HepG2 (cell line): ENCODE measurements around the gene PYGL. TPM values are rescaled to one million over a fixed set of nuclear protein-coding genes. Genes with fewer than 3 reads are reported as not detected.

Experiments
- ATAC-seq: fragments of 200-7000 bp; cut with Tn5 transposase; 3 replicates; pipeline ENCODE4 v1.9.1; 2020; ENCODE audit warnings: mild to moderate bottlenecking, moderate library complexity
- BruUV-seq: library from RNA; stranded (reverse); fragments of 400-500 nt; replicated peaks from 2 replicates; lab custom pipeline; 2021; lab: Mats Ljungman, UMichigan
- CTCF ChIA-PET: fragments of 300-600 bp; formaldehyde crosslinking; extraction: SDS; loops from one replicate; lab custom pipeline; 2021; ENCODE audit warnings: low total read pairs, inconsistent platforms, low intra/inter-chr PET ratio; lab: Yijun Ruan, JAX
- POLR2A ChIA-PET: fragments of 350-600 bp; sonication (Branson Sonifier 250); formaldehyde crosslinking; loops from one replicate; lab custom pipeline; 2020; ENCODE audit warnings: antibody characterized with exemption, inconsistent platforms; lab: Yijun Ruan, JAX
- DNase-seq: peaks from one replicate; pipeline ENCODE4 v3.0.0-alpha.2; 2015; ENCODE audit warnings: low spot score
- FAIRE-seq: peaks from 3 replicates; lab custom pipeline; 2011; peaks lifted over from hg19 to GRCh38; lab: Jason Lieb, UNC
- H2AFZ ChIP-seq: one replicate; pipeline ENCODE4 v1.6.1; 2011; ENCODE audit warnings: low read length, inconsistent platforms
- H3K27ac ChIP-seq: fragments of 300-600 bp; 3 replicates; pipeline ENCODE4 v1.8.0; 2011; ENCODE audit warnings: mixed run types, mild to moderate bottlenecking, mixed read lengths, low read length, inconsistent platforms; ENCODE audit not compliant: insufficient read depth; ENCODE audit errors: extremely low read length
- H3K27me3 ChIP-seq, 2 experiments: fragments of 200-600 bp in 1 of 2; 2 replicates in 1 of 2; 3 replicates in 1 of 2; pipeline versions ENCODE4 v1.6.0 to v1.8.0; 2011; ENCODE audit warnings: low read length in 2 of 2, mild to moderate bottlenecking in 2 of 2, moderate library complexity in 2 of 2, inconsistent platforms in 1 of 2; ENCODE audit not compliant: insufficient read depth in 2 of 2, control insufficient read depth in 1 of 2
- H3K36me3 ChIP-seq, 2 experiments: fragments of 200-600 bp in 1 of 2; replicated peaks in 1 of 2; 2 replicates in 1 of 2; 3 replicates in 1 of 2; pipeline versions ENCODE4 v1.5.1 to v1.8.0; 2011; ENCODE audit warnings: low read length in 2 of 2, inconsistent platforms in 1 of 2; ENCODE audit not compliant: insufficient read depth in 2 of 2, control insufficient read depth in 1 of 2
- H3K4me1 ChIP-seq: 2 replicates; pipeline ENCODE4 v1.5.1; 2012; ENCODE audit warnings: low read length, inconsistent platforms; ENCODE audit not compliant: insufficient read depth
- H3K4me2 ChIP-seq: 2 replicates; pipeline ENCODE4 v1.6.0; 2011; ENCODE audit warnings: low read depth, low read length, inconsistent platforms
- H3K4me3 ChIP-seq, 3 experiments: fragments of 200-600 bp in 1 of 3; sonication (generic), shearing (Covaris generic) in 1 of 3; replicated peaks in 1 of 3; 2 replicates each; pipeline ENCODE4 v1.5.1; 2011 to 2016; ENCODE audit warnings: low read length in 3 of 3, inconsistent platforms in 2 of 3, low read depth in 2 of 3, mild to moderate bottlenecking in 2 of 3, control low read depth in 1 of 3, mixed read lengths in 1 of 3; ENCODE audit not compliant: insufficient read depth in 1 of 3
- H3K79me2 ChIP-seq: one replicate; pipeline ENCODE4 v1.6.1; 2011; ENCODE audit warnings: low read length, inconsistent platforms; ENCODE audit not compliant: insufficient read depth
- H3K9ac ChIP-seq: 2 replicates; pipeline ENCODE4 v1.6.0; 2011; ENCODE audit warnings: mild to moderate bottlenecking, low read depth, low read length, inconsistent platforms; ENCODE audit not compliant: insufficient read depth
- H3K9me3 ChIP-seq: 2 replicates; pipeline ENCODE4 v1.5.1; 2012; ENCODE audit warnings: mild to moderate bottlenecking, low read length
- H4K20me1 ChIP-seq: 2 replicates; pipeline ENCODE4 v1.6.0; 2011; ENCODE audit warnings: inconsistent platforms, mild to moderate bottlenecking, low read length, moderate library complexity; ENCODE audit not compliant: insufficient read depth
- CBX2 ChIP-seq, 2 experiments: fragments of 200-600 bp in 1 of 2; sonication (generic); formaldehyde crosslinking in 1 of 2; IDR thresholded peaks; 2 replicates each; pipeline versions ENCODE4 v1.7.0 to v1.8.1; 2018 to 2022; ENCODE audit warnings: low read depth in 2 of 2, low read length in 1 of 2, mild to moderate bottlenecking in 1 of 2, missing genetic modification reagents in 1 of 2
- EED ChIP-seq: sonication (generic); formaldehyde crosslinking; IDR thresholded peaks from 2 replicates; pipeline ENCODE4 v1.5.0; 2020; ENCODE audit warnings: mild to moderate bottlenecking, missing genetic modification reagents
- FOXA1 ChIP-seq, 2 experiments: fragments of 450-650 bp in 1 of 2; sonication (generic) in 1 of 2; formaldehyde crosslinking in 1 of 2; IDR thresholded peaks; 2 replicates each; pipeline versions ENCODE4 v1.4.0 to v1.6.1; 2016 to 2020; ENCODE audit warnings: missing genetic modification reagents in 1 of 2
- KMT2A ChIP-seq: sonication (generic); formaldehyde crosslinking; IDR thresholded peaks from 2 replicates; pipeline ENCODE4 v1.4.0; 2020; ENCODE audit warnings: missing genetic modification reagents
- SALL1 ChIP-seq: sonication (generic); formaldehyde crosslinking; IDR thresholded peaks from 2 replicates; pipeline ENCODE4 v1.8.0; 2022; ENCODE audit warnings: mild to moderate bottlenecking, missing genetic modification reagents
- SMARCC2 ChIP-seq: fragments of 450-650 bp; IDR thresholded peaks from 2 replicates; pipeline ENCODE4 v1.6.1; 2017; ENCODE audit warnings: antibody characterized with exemption, mild to moderate bottlenecking
- SMC3 ChIP-seq: IDR thresholded peaks from 2 replicates; pipeline ENCODE4 v1.6.1; 2011; ENCODE audit warnings: low read length, improper control_type of control experiment
- SPEN ChIP-seq: sonication (generic); formaldehyde crosslinking; IDR thresholded peaks from 2 replicates; pipeline ENCODE4 v1.5.1; 2020; ENCODE audit warnings: low read depth, mild to moderate bottlenecking, missing genetic modification reagents
- ZBTB49 ChIP-seq: sonication (generic); formaldehyde crosslinking; IDR thresholded peaks from 2 replicates; pipeline ENCODE4 v1.4.0; 2020; ENCODE audit warnings: missing genetic modification reagents, borderline replicate concordance
- ZNF460 ChIP-seq: sonication (generic); formaldehyde crosslinking; IDR thresholded peaks from 2 replicates; pipeline ENCODE4 v1.5.1; 2020; ENCODE audit warnings: missing genetic modification reagents, mild to moderate bottlenecking, borderline replicate concordance
- ZNF567 ChIP-seq: sonication (generic); formaldehyde crosslinking; IDR thresholded peaks from 2 replicates; pipeline ENCODE4 v1.8.1; 2023; ENCODE audit warnings: mild to moderate bottlenecking, missing genetic modification reagents, borderline replicate concordance
- ZNF614 ChIP-seq: IDR thresholded peaks from 2 replicates; pipeline ENCODE4 v1.6.1; 2018; ENCODE audit warnings: missing biosample characterization, missing genetic modification reagents, inconsistent platforms, borderline replicate concordance
- ZNF678 ChIP-seq: sonication (generic); formaldehyde crosslinking; IDR thresholded peaks from 2 replicates; pipeline ENCODE4 v1.4.0; 2020; ENCODE audit warnings: mild to moderate bottlenecking, missing genetic modification reagents
- WGBS: methylation state at CpG from one replicate; pipeline ENCODE4 v1.1.6; 2017; ENCODE audit warnings: low lambda C conversion rate; 5-methylcytosine and 5-hydroxymethylcytosine counted together
- in situ Hi-C: cut with HindIII; loops from 2 replicates; pipeline ENCODE4 v1.10.0; 2017; ENCODE audit warnings: low pct_unique_long_range_greater_than_20kb; ENCODE audit not compliant: extremely low pct_ligation_motif_present
- intact Hi-C: fragments of 100-400 bp; cut with micrococcal nuclease; formaldehyde crosslinking; loops from one replicate; pipeline ENCODE4 v1.10.0; 2022; ENCODE audit not compliant: unreplicated experiment
- polyA plus RNA-seq, 8 experiments: library from polyadenylated mRNA; depleted of rRNA in 3 of 8; stranded (reverse) in 7 of 8; unstranded in 1 of 8; fragments of >200 nt; fragmentation: Illumina TruSeq in 4 of 8; extraction: Trizol in 4 of 8; gene quantifications; 2 replicates each; pipeline versions ENCODE4 v1.2.1 to v1.2.3, GENCODE V29; 2011 to 2016; ENCODE audit warnings: low read depth in 4 of 8, missing spikeins in 1 of 8, mixed read lengths in 1 of 8; ENCODE audit not compliant: insufficient read depth in 1 of 8
- total RNA-seq, 5 experiments: library from RNA; depleted of rRNA; stranded (reverse); fragments of >200 nt; fragmentation: Illumina TruSeq; extraction: Trizol; gene quantifications; 2 replicates each; pipeline ENCODE4 v1.2.3, GENCODE V29; 2016; ENCODE audit warnings: low read depth in 1 of 5
- TF ChIP-seq, protein P1 (sequence below): sonication (generic); formaldehyde crosslinking; IDR thresholded peaks from 2 replicates; pipeline ENCODE4 v1.5.0; 2020; ENCODE audit warnings: missing genetic modification reagents
- TF ChIP-seq, protein P2 (sequence below): sonication (generic); formaldehyde crosslinking; IDR thresholded peaks from 2 replicates; pipeline ENCODE4 v1.4.0; 2020; ENCODE audit warnings: missing genetic modification reagents; ENCODE audit errors: not compliant biosample characterization
- TF ChIP-seq, protein P3 (sequence below): sonication (generic); formaldehyde crosslinking; IDR thresholded peaks from 2 replicates; pipeline ENCODE4 v1.4.0; 2020; ENCODE audit warnings: low read depth, mild to moderate bottlenecking, missing genetic modification reagents

PYGL gene
- total and polyA plus RNA-seq, 2 of the 13 experiments (the other 11 are each of a cell fraction or from before 2014, with no cell fraction given) = 98.4 to 110 TPM

GRCh38 chr14:50932592-50933495 is 11.4 kb downstream of the PYGL start:
- H3K9me3 ChIP-seq = no peaks in the 10 kb centered on the region
- in situ Hi-C loops (no loop called here), intact Hi-C loops (no loop called here)
- ATAC-seq (no peak), FAIRE-seq (no peak), DNase-seq (no peak)
- H3K27ac ChIP-seq = no peak overlapping the region
- H3K4me2 ChIP-seq = no peak overlapping the region
- peaks cover 20 to 53% of the 10 kb centered on the region in 2 experiments for H3K36me3 ChIP-seq
- BruUV-seq = no TSS peak
- WGBS = 95% methylated on average over 4 of the region's 4 CpGs
- H3K4me1 ChIP-seq = peaks cover 41% of the 10 kb centered on the region
- H3K4me3 ChIP-seq = no peak overlapping the region
- H4K20me1 ChIP-seq = peaks cover 7% of the 10 kb centered on the region; the same call in 1 of the 2 replicates
- no peak overlapping the region for H2AFZ ChIP-seq
- peaks cover 3% of the 10 kb centered on the region for H3K79me2 ChIP-seq
- CTCF ChIA-PET = no interaction called here
- no peak overlapping the region for H3K9ac ChIP-seq
- H3K27me3 ChIP-seq = no peaks in the 10 kb centered on the region
- POLR2A ChIA-PET = no interaction called here
- TF ChIP-seq FOXA1 (IDR thresholded peaks at IDR 0.05) (no peak), FOXA1 (CRISPR knock-in tag; IDR thresholded peaks at IDR 0.05) (no peak), ZBTB49 (no peak), SMARCC2 (no peak), EED (CRISPR knock-in tag) (no peak), ZNF460 (no peak), SPEN (CRISPR knock-in tag) (no peak), KMT2A (no peak), SALL1 (CRISPR knock-in tag) (no peak), ZNF567 (no peak), SMC3 (no peak), ZNF614 (CRISPR knock-in tag) (no peak), ZNF678 (CRISPR knock-in tag) (no peak), CBX2 (IDR thresholded peaks at IDR 0.05; ENCODE audit: low read depth, low read length) (no peak), CBX2 (CRISPR knock-in tag; IDR thresholded peaks at IDR 0.05; ENCODE audit: low read depth) (no peak)
- TF ChIP-seq, protein P1, sequence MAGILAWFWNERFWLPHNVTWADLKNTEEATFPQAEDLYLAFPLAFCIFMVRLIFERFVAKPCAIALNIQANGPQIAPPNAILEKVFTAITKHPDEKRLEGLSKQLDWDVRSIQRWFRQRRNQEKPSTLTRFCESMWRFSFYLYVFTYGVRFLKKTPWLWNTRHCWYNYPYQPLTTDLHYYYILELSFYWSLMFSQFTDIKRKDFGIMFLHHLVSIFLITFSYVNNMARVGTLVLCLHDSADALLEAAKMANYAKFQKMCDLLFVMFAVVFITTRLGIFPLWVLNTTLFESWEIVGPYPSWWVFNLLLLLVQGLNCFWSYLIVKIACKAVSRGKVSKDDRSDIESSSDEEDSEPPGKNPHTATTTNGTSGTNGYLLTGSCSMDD (CRISPR knock-in tag) = no peak
- TF ChIP-seq, protein P2, sequence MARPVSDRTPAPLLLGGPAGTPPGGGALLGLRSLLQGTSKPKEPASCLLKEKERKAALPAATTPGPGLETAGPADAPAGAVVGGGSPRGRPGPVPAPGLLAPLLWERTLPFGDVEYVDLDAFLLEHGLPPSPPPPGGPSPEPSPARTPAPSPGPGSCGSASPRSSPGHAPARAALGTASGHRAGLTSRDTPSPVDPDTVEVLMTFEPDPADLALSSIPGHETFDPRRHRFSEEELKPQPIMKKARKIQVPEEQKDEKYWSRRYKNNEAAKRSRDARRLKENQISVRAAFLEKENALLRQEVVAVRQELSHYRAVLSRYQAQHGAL (CRISPR knock-in tag) = no peak
- TF ChIP-seq, protein P3, sequence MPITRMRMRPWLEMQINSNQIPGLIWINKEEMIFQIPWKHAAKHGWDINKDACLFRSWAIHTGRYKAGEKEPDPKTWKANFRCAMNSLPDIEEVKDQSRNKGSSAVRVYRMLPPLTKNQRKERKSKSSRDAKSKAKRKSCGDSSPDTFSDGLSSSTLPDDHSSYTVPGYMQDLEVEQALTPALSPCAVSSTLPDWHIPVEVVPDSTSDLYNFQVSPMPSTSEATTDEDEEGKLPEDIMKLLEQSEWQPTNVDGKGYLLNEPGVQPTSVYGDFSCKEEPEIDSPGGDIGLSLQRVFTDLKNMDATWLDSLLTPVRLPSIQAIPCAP (CRISPR knock-in tag) = no peak
